Fibroblast of skin of scalp (primary cell): ENCODE measurements around the gene ERGIC1.

ENCODE experiments used
- DNase-seq: peaks from one replicate; pipeline ENCODE4 v3.0.0-alpha.2; 2013

Gene ERGIC1

DNA sequence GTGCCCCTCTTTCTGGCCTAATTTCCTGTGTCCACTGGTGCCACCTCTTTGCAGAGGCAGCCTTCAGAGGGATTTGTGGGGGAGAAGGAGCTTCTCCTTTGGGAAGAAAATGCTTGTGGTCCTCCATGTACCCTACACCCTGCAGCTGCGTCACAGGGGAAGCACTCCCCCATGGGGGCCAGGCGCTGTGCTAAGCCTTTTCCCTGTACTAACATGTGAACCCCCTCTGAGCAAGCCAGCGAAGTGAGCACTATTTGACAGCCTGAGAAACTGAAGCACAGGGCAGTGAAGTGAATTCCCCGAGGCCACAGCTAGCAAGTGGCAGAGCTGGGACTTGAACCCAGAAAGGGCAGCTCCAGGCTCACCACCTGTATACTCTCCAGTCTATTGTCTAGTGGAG is 32.3 kb downstream of the ERGIC1 start:
- DNase-seq = no peak

DNA sequence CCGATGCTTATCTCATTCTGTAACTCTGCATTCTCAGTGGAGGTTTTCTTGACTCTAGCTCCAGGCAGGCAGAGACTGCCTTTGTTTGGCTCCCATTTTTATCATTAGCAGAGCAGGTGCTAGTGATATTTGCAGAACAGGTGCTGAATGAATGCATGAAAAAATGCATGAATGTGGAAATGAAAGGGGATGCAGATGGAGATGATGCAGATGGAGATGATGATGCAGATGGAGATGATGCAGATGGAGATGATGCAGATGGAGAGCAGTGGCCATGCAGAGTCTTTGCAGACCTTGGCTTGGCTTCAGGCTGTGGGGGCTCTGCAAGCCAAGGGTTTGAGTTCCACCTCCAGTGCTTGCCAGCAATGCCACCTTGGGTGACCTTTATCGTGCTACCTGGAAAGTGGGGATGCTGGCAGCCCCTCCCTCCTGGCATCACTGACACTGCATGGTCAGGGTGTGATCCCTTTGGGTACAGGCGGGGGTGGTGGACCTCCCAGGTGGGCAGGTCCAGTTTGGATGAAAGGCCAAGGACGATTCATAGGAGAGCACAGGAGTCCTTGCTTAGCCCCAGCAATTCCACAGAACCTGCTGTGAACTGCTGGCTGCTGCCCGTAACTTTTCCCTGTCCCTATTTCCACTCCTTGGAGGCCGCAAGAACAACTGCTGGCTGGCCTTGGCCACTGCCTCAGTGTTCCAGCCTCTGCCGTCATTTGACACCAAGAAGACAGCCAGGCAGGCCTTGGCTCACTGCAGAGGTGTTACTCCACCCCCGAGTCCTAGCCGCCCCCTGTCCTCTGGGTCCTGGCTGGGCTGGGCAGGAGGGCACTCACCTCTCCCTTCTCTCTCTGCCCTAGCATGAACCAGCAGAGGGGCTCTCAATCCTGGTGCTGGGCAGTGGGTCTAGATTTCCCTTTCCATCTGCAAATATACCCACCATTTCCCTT is 33.0 kb downstream of the ERGIC1 start:
- DNase-seq = no peak

DNA sequence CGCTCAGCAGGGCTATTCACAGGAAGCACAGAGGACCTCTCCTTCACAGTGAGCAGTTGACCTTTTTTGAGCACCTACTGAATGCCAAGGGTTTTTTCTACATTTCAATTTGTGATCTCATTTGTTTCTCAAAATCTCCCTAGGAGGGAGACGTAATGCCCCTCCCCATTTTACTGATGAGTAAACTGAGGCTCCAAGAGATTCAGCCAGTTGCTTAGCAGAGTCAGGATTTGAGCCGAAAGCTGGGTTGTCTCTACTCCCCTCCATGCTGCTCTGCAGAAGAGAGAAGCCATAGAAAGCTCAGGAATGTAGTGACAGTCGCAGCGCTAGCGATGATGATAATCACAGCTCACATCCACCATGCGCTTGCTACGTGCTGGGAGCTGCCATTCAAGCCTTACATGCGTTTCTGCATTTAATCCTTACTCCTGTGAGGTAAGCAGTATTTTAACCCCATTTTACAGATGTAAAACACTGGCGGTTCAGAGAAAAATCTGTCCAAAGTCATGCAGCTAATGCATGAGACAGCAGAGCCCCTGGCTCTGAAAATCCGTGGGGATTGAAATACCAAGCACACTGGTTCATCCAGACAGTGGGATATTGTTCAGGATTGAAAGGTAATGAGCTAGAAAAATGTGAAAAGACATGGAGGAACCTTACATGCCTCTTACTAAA is 33.8 kb downstream of the ERGIC1 start:
- DNase-seq = no peak

DNA sequence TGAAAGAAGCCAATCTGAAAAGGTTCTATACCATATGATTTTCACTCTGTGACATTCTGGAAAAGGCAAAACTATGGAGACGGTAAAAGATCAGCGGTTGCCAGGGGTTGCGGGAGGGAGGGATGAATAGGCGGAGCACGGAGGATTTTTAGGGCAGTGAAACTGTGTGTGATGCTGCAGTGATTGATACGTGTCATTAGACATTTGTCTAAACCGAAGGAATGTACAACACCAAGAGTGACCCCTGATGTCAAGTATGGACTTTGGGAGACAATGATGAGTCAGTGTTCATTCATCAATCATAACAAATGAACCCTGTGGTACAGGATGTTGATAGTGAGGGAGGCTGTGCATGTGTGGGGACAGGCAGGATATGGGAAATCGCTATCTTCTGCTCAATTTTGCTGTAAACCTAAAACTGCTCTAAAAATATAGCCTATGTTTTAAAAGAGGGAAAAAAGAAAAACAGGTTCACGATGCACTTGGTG is 34.4 kb downstream of the ERGIC1 start:
- peak; percentile 79 for DNase-seq

DNA sequence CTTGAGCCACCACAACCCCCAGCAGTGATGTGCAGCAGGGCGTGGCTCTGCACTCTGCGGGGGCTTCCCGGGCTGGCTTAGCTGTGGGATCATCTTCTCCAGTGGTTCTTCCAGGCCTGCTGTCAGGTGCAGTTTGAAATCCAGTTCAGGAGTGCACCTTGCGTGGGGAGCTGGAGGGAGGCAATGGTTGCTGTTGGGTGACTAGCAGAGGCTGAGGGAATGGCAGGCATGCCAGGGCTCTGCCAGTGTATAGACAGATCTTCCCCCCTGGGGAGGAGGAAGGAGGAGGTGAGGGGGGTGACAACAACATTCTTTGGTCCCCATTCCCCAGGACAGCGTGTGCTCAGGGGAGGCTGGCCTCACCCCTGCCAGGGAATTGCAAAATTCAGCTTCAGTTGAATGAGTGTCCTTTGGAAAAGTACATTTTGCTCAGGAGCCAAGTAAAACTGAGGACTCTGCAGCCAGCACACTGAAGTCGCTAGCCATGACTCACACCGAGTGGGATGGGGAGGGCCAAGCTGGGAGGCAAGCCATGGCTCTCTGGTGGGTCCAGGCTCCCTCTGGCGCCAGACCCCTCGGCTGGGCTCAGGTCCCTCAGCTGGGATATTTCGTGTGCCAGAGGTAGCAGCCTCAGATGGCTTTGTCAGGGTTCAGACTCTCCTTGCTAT is 35.0 kb downstream of the ERGIC1 start:
- peak; percentile 95 for DNase-seq

DNA sequence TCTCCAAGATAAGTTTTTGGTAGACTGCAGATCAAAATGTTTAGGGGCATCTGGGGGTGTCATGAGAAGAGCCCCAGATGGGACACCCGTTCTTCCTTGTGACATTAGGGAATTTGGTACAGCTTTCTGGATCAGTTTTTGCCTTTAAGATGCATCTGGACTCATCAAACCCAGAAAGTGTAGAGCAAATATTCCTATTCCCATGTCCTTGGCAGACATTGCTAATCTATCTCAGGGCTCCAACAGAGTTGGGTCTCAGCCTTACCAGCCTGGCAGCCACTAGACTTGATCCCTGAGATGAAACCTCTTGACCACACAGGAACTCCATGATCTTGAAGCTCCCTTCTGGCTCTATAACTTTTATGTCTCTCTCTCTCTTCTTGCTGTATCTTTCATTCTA is 35.6 kb downstream of the ERGIC1 start:
- no peak for DNase-seq

DNA sequence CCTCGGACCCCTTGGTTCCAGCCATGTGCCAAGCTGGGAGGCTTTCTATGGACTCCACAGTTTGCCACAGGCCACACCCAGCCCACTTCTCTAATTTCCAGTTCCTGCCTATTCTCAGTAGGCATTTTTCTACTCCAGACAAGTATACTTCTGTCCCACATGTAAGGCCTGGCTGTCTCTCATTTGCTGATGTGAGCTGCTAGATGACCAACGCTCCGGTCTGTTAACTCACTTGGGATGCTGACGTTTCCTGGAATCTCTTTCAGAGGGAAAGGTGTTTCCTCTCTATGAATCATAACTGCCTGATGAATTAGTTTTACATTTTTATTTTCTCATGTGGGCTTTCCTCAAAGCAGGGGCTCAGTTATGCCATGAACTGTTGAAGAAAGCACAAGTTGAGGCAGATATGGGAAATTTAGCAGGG is 36.3 kb downstream of the ERGIC1 start:
- peak; percentile 89 for DNase-seq

DNA sequence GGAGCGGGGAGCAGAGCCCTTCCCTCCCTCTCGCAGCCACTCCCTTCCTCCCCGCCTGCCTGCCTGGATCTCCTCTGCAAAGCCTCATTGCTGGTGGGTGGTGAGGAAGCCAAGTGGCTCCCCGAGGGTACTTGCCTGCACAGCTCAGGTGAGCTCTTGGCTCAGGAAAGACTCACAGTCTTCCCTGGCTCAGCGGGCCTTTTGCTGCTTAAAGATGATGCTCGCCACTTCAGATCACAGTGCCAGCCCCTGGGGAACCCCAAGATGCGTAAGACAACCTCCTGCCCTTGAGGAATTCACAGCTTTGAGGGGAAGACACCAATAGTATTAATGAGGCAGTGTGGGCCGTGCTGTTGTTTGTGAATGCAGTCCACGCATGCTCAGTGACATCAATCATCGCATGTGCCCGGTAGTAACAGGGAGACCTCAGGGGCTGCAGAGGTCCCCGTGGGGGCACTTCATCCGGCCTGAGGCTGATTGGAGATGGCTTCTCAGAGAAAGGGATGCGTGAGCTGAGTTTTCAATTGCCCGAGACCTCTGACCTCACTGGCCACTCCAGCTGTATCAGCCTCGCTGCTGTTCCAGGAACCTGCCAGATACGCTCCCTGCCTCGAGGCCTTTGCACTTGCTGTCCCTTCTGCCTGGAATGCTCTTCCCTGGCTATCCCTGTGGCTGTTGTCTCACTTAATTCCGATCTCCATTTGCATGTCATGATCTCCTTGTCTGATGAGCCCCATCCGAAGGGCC is 36.8 kb downstream of the ERGIC1 start:
- no peak for DNase-seq

DNA sequence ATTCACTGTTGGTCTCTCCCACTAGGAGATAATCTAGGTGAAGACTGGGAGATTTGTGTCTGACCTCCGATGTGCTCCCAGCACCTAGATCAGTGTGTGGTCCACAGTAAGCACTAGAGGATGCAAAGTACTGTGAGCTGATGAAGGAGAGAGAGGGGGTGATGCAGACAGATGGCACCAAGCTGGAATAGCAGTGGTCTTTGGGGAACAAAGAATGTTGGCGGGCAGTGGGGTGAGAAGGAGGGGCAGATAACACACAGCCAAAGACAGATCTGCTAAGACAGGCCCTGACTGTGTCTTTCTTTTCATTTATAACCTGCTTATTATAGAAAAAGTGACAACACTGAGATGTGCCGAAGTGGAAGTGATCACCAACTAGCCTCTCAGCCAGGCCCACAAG is 37.5 kb downstream of the ERGIC1 start:
- no peak for DNase-seq

DNA sequence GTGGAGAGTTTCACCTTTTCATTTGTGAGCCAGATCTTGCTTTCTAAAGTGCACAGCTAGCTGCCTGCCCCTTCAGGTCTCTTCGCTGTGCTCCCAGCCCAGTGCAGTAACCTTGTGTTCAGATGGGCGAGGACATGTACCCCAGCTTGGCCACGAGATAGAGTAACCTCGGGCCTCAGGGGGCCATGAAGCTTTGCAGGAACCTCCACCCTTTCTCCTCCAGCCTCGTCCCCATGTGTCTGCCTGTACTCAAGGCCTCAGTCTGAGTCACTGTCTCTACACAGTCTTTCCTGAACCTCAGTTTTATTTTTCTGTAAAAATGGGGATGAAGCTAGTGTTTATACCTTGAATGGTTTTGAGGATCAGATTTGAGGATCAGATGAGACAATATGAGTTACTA is 37.9 kb downstream of the ERGIC1 start:
- DNase-seq = no peak

DNA sequence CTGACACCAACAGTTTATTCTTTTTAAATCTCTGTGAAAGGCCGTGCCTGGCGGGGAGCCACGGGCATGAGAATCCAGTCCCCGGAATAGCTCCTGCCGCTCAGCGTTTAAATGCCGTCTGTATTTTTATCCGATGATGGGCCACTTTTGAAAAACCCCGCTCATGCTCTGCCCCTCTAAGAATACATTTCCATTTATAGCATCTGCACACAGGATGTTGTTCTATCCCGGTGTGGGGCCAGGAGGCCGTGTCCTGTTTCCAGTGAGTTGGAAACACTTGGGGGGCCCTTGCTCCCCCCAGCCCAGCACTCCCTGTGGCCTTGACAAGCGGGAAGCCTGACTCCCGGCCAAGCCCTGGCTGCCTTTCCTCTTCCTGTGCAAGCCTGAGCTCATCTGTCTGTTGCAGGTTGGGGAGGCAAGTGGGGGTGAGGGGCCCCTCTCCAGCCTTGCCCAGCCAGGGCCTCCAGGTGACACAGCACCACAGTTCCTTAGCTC is 39.0 kb downstream of the ERGIC1 start:
- DNase-seq = peak; percentile 73

DNA sequence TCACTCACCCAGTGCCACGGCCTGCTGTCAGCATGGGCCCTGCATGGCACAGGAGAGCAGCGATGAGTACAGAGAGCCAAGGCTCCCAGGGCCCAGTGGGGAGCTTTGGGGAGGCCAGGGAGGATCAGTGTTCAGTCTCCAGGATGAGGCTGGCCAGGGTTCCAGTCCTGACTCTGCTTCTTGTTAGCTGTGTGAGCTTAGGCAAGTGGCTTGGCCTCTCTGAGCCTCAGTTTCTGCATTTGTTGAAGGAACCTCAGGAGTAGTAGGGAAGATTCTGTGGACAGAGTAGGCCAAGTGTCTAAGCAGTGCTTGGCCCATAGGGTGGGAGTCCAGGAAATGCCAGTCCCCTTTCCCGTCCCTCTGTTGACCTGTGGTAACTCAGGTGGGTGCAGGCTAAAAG is 39.5 kb downstream of the ERGIC1 start:
- DNase-seq = no peak

DNA sequence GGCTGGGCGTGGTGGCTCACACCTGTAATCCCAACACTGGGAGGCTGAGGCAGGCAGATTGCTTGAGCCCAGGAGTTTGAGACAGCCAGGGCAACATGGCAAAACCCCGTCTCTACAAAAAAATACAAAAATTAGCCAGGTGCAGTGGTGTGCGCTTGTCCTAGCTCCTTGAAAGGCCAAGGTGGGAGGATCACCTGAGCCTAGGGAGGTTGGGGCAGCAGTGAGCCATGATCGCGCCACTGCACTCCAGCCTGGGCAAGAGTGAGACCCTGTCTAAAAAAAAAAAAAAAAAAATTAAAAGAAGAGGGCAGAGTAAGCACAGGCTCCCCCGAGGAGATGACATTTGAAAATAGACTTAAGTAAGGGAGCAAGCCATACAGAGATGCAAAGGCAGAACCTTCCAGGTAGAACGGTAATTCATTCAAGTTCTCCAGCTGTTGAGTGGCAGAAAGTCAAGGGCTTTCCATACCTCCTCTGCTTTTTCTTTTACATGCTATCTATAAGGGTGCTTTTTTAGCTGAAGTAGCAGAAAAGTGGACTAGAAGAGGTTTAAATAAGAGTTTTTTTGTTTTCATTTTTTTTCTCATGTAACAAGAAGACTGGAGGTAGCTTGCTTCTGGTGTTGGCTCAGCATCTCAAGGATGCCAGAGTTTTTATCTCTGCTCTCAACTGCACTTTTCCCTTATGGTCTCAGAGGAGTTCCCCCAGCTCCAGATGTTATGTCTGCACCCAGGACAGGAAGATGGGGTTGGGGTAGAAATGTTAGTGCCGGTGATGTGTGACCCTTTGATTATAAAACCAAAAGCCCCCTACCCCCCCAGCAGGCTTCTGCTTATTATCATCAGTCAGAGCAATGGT is 40.8 kb downstream of the ERGIC1 start:
- DNase-seq = no peak

DNA sequence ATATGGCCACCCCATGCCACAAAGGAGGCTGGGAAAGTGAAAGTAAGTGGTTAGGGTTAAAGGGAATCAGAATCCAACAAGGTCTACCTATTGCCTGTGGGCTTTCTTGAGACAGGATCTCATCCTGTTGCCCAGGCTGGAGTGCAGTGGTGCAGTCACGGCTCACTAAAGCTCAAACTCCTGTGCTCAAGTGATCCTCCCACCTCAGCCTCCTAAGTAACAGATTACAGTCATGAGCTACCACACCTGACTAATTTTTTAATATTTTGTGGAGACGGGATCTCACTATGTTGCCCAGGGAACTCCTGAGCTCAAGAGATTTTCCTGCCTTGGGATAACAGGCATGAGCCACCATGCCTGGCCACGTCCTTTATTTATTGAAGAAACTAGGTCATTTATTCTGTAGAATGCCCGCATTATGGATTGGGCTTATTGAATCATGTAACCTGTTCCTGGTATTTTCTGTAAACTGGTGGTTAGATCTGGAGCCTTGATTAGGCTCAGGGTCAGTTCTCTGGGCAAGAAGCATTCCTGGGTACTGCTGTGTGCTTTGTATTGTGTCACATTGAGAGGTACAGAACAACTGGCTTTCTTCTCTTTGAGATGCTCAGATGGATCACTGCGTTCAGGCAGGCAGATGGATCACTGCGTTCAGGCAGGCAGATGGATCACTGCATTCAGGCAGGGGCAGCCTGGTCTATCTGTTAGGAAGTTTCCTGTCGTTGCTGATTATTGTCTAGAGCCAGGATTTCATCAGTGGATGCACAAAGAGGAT is 41.6 kb downstream of the ERGIC1 start:
- DNase-seq = no peak

DNA sequence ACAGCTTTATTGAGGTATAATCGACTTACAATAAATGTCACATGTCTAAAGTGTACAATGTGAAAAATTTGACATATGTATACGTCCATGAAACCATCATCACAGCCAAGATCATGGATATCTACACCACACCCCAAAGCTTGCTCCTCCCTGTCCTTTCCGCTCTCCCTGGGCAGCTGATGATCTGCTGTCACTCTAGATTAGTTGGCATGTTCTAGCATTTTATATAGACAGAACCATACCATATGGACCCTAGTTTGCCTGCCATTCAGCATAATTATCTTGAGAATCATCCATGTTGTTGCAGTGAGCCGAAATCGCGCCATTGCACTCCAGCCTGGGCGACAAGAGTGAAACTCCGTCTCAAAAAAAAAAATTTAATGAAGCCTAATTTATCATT is 42.5 kb downstream of the ERGIC1 start:
- no peak for DNase-seq

DNA sequence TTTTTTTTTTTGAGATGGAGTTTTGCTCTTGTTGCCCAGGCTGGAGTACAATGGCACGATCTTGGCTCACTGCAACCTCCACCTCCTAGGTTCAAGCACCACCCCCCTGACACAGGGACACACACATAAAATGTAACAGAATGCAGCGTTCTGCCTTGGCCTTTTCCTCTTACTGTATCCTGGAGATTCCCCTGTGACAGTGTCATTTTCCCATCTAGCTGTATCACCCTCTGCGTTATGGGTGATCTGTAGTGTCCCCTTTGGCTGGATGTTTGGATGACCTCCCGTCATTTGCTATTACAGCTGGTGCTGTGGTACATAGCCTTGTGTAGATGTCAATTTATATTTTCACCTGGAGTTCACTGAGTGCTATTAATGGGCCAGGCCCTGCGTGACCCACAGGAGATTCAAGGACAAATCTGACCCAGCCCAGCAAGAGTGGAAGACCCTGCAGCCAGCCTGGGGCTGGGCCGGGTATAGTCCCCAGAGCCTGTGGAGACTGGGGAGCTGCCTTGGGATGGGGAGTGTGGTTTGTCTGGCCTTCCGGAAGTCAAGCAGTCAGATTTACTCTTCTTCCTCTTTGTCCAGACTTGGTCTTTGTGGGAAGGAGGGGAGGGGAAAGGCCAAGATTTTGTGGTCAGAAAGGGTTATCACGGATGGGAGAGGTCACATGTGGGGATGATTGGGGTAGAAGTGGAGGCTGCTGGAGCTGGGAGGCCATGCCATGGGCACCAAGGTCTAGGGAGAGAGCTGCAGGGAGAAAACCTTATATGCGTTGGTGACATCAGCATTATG is 43.6 kb downstream of the ERGIC1 start:
- DNase-seq = no peak

DNA sequence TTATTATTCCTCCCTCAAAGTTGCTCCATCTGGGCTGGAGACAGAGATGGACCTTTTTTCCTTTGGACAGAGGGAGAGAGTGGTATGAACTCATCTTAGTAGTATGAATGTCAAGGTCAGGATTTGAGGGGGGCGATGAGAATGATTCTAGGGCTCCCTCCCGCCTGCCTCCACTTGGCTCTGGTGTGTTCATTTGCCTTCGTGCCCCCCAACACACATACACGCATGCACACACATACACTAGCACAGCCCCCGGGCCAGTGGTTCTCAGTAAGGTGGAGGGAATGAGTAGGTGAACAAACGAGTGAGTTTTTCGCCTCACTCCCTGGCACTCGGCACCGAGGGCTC is 44.5 kb downstream of the ERGIC1 start:
- no peak for DNase-seq

DNA sequence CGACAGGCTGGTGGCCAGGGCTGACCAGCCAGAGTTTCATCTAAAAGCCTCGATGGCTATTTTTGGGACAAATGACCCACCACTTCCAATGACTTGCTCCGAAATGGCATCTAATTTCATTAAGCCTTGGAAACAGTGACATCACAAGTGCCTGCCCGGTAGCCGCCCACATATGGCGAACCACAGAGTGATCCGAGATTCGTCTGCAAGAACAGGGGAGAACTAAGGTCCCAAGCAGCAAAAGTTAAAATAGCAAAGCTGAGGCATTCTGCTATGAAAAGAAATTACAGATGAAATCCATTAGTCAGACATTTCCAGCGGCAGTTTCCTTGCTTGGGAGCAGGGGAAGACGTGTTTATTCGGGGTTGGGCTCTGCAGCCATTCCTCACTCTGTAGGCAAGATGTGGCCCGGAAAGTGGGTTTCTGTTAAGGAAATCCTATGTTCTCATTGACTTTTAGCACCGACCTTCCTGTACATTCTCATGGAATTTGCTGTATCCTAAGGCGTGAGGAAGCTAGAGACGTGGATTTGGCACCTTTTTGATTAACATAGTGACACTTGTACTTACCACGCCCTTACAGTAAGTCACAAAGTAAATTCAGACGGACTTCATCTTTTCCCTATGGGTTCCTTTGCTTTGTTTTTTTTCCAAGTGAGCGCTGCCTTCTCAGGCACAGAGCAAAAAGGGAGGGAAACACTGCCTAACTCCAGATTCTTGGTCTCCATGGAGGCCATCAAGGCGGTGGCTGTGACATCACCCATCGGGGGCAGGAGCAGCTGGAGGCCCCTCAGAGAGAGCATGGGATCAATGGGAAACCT is 45.1 kb downstream of the ERGIC1 start:
- DNase-seq = peak; percentile 71
